A673 (cell line): Measurements from ENCODE around the gene GPR141. TPM values are rescaled to one million over a fixed set of nuclear protein-coding genes. Genes with fewer than 3 reads are reported as not detected.
"Not testable (repeated sequence)": the region's sequence is repeated elsewhere in the genome, so short reads cannot be mapped to it uniquely, and the experiment has no call there.

Source experiments
- BruUV-seq: library from RNA; stranded (reverse); fragments of 400-500 nt; replicated peaks from 2 replicates; lab custom pipeline; 2021; lab: Mats Ljungman, UMichigan
- CTCF ChIA-PET: fragments of 300-600 bp; sonication (Branson Sonifier 250); formaldehyde crosslinking; loops from one replicate; lab custom pipeline; 2022; ENCODE audit warnings: antibody characterized with exemption; lab: Charles Lee
- POLR2A ChIA-PET: fragments of 300-600 bp; sonication (Branson Sonifier 250); formaldehyde crosslinking; loops from one replicate; lab custom pipeline; 2022; ENCODE audit warnings: antibody characterized with exemption; ENCODE audit not compliant: low non-redundant PET; lab: Charles Lee
- DNase-seq: peaks from one replicate; pipeline ENCODE4 v3.0.0-alpha.2; 2015; ENCODE audit warnings: low spot score
- H3K27ac ChIP-seq: fragments of 200-600 bp; sonication (generic); 2 replicates; pipeline ENCODE4 v1.5.1; 2016; ENCODE audit warnings: mixed run types, low read depth, mild to moderate bottlenecking, mixed read lengths, antibody characterized with exemption, low read length; ENCODE audit not compliant: poor library complexity, severe bottlenecking
- H3K27me3 ChIP-seq: fragments of 200-600 bp; sonication (generic); replicated peaks from 2 replicates; pipeline ENCODE4 v1.6.1; 2017; ENCODE audit warnings: mixed run types, low read depth, mild to moderate bottlenecking, mixed read lengths, antibody characterized with exemption, low read length; ENCODE audit not compliant: insufficient read depth, poor library complexity
- H3K36me3 ChIP-seq: fragments of 200-600 bp; sonication (generic); 2 replicates; pipeline ENCODE4 v1.6.1; 2016; ENCODE audit warnings: mixed run types, mild to moderate bottlenecking, mixed read lengths, antibody characterized with exemption, low read length; ENCODE audit not compliant: insufficient read depth, poor library complexity, severe bottlenecking
- H3K4me1 ChIP-seq: fragments of 200-600 bp; sonication (generic); 2 replicates; pipeline ENCODE4 v1.6.1; 2017; ENCODE audit warnings: mixed run types, mild to moderate bottlenecking, mixed read lengths, antibody characterized with exemption, low read length; ENCODE audit not compliant: insufficient read depth, poor library complexity, severe bottlenecking
- H3K4me3 ChIP-seq: fragments of 200-600 bp; sonication (generic); 2 replicates; pipeline ENCODE4 v1.5.1; 2016; ENCODE audit warnings: low read depth, mixed run types, mild to moderate bottlenecking, mixed read lengths, low read length; ENCODE audit not compliant: poor library complexity, severe bottlenecking
- H3K9me3 ChIP-seq: fragments of 200-600 bp; sonication (generic); 2 replicates; pipeline ENCODE4 v1.6.1; 2016; ENCODE audit warnings: mixed run types, low read depth, mild to moderate bottlenecking, mixed read lengths, antibody characterized with exemption, low read length; ENCODE audit not compliant: poor library complexity, severe bottlenecking
- CTCF ChIP-seq: fragments of 300-800, 200-600 bp; sonication (generic); conservative IDR thresholded peaks from 2 replicates; pipeline ENCODE4 v1.5.1; 2017; ENCODE audit warnings: low read depth, mild to moderate bottlenecking, antibody characterized with exemption, low read length, moderate library complexity, mixed read lengths
- EZH2 ChIP-seq: fragments of 200-600 bp; sonication (generic); IDR thresholded peaks from 2 replicates; pipeline ENCODE4 v1.6.1; 2017; ENCODE audit warnings: borderline replicate concordance, low read depth, mild to moderate bottlenecking, mixed read lengths, antibody characterized with exemption, low read length; ENCODE audit not compliant: poor library complexity, severe bottlenecking
- intact Hi-C: fragments of 100-400 bp; cut with micrococcal nuclease; formaldehyde crosslinking; loops from one replicate; pipeline ENCODE4 v1.10.0; 2022; ENCODE audit not compliant: unreplicated experiment
- total RNA-seq: library from RNA; stranded (reverse); gene quantifications from 2 replicates; pipeline ENCODE4 v1.2.3, GENCODE V29; 2021

Gene GPR141
- total RNA-seq, 1 experiment from 2014 or later, result not detected

GRCh38 chr7:37698782-37699181 is 15.2 kb downstream of the GPR141 start:
- Histone ChIP-seq H3K9me3 (no peaks in the 10 kb centered on the region), H3K4me1 (no peaks in the 10 kb centered on the region), H3K4me3 (no peak overlapping the region), H3K36me3 (no peaks in the 10 kb centered on the region), H3K27ac (no peak overlapping the region), H3K27me3 (no peaks in the 10 kb centered on the region)
- ChIA-PET CTCF (no interaction called here), POLR2A (no interaction called here)
- TF ChIP-seq CTCF, result no peak
- no peak for TF ChIP-seq EZH2
- DNase-seq, result no peak
- BruUV-seq, result no TSS peak
- intact Hi-C loops, result no loop called here

- no TSS peak for BruUV-seq
- Histone ChIP-seq H3K27me3 (no peaks in the 10 kb centered on the region), H3K4me1 (no peaks in the 10 kb centered on the region), H3K36me3 (no peaks in the 10 kb centered on the region), H3K9me3 (no peaks in the 10 kb centered on the region), H3K27ac (no peak overlapping the region), H3K4me3 (no peak overlapping the region)
- TF ChIP-seq CTCF, result no peak
- TF ChIP-seq EZH2, result no peak
- CTCF ChIA-PET, result no interaction called here
- POLR2A ChIA-PET, result no interaction called here
- intact Hi-C loops, result no loop called here
- DNase-seq, result no peak
These were observed 18.2 kb downstream of the GPR141 start for GRCh38 chr7:37701769-37702168.

GRCh38 chr7:37703361-37703760 is 19.8 kb downstream of the GPR141 start:
- POLR2A ChIA-PET, result no interaction called here

GRCh38 chr7:37704328-37704833 is 20.8 kb downstream of the GPR141 start:
- H3K4me3 ChIP-seq, result not testable (repeated sequence)

More at GRCh38 chr7:37703361-37703760, 19.8 kb downstream of the GPR141 start:
- TF ChIP-seq CTCF (no peak), EZH2 (no peak)
- BruUV-seq, result no TSS peak
- Histone ChIP-seq H3K27me3 (no peaks in the 10 kb centered on the region), H3K9me3 (no peaks in the 10 kb centered on the region), H3K4me3 (no peak overlapping the region), H3K4me1 (no peaks in the 10 kb centered on the region), H3K27ac (no peak overlapping the region), H3K36me3 (no peaks in the 10 kb centered on the region)
- intact Hi-C loops, result no loop called here
- CTCF ChIA-PET, result no interaction called here
- no peak for DNase-seq

More at GRCh38 chr7:37704328-37704833, 20.8 kb downstream of the GPR141 start:
- H3K9me3 ChIP-seq, DNase-seq, H3K27me3 ChIP-seq, intact Hi-C loops, H3K27ac ChIP-seq, CTCF ChIA-PET, BruUV-seq, H3K36me3 ChIP-seq, POLR2A ChIA-PET, H3K4me1 ChIP-seq: not testable (repeated sequence)
